Gastrocnemius medialis (tissue), 4 donors: ENCODE data around the gene ARHGAP12.

Experiments
- POLR2A ChIP-seq, 2 donors: fragments of 450-650 bp; IDR thresholded peaks; one replicate each; pipeline ENCODE4 v1.6.1; 2017; ENCODE audit warnings: antibody characterized with exemption in 2 of 2, mild to moderate bottlenecking in 2 of 2, moderate library complexity in 2 of 2
- TF ChIP-seq, protein P1 (sequence below), 5 experiments: fragments of 450-650 bp in 3 of 5; fragments of 200-600 bp in 2 of 5; sonication (generic) in 2 of 5; IDR thresholded peaks in 4 of 5; conservative IDR thresholded peaks in 1 of 5; 1 replicate in 4 of 5; 2 replicates in 1 of 5; pipeline ENCODE4 v1.5.1; 2016 to 2019; ENCODE audit warnings: antibody characterized with exemption in 5 of 5, mild to moderate bottlenecking in 3 of 5, moderate library complexity in 3 of 5

DNA sequence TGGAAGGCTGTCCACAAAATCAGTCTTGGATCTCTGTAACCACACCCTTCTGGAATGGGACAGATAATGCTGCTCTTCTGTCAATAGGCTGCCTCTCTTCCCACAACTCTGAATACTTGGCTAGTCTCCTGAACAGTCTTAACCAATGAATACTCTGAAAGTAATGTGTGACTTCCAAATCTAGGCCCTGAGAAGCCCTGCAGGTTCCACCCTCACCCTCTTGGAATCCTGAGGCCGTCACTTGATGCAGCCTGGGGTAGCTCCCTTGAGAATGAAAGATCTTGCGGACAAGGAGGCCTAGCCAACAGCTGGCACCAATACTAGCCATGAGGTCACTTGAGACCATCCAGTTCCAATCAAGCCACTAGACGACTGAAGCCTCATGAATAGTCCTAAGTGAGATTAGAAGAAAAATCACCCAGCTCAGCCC, 109.2 kb downstream of the ARHGAP12 start:
- TF ChIP-seq, protein P1, sequence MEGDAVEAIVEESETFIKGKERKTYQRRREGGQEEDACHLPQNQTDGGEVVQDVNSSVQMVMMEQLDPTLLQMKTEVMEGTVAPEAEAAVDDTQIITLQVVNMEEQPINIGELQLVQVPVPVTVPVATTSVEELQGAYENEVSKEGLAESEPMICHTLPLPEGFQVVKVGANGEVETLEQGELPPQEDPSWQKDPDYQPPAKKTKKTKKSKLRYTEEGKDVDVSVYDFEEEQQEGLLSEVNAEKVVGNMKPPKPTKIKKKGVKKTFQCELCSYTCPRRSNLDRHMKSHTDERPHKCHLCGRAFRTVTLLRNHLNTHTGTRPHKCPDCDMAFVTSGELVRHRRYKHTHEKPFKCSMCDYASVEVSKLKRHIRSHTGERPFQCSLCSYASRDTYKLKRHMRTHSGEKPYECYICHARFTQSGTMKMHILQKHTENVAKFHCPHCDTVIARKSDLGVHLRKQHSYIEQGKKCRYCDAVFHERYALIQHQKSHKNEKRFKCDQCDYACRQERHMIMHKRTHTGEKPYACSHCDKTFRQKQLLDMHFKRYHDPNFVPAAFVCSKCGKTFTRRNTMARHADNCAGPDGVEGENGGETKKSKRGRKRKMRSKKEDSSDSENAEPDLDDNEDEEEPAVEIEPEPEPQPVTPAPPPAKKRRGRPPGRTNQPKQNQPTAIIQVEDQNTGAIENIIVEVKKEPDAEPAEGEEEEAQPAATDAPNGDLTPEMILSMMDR (IDR thresholded peaks at IDR 0.05 in 4 of 5, conservative IDR thresholded peaks at IDR 0.05 in 1 of 5) = no peak
- TF ChIP-seq POLR2A (IDR thresholded peaks at IDR 0.05) = no peak
